Liver (tissue), 9 donors: ENCODE measurements around the gene ANXA6. TPM values are rescaled to one million over a fixed set of nuclear protein-coding genes. Genes with fewer than 3 reads are reported as not detected.

Source experiments
- DNase-seq: peaks from one replicate; pipeline ENCODE4 v3.0.0-alpha.2; 2017; ENCODE audit warnings: low spot score
- H3K27ac ChIP-seq, 2 donors: one replicate each; pipeline ENCODE4 v1.7.0; 2013; ENCODE audit warnings: inconsistent platforms in 2 of 2, low read length in 2 of 2, control low read depth in 1 of 2, low read depth in 1 of 2, mild to moderate bottlenecking in 1 of 2
- H3K27me3 ChIP-seq, 4 donors: one replicate each; pipeline versions ENCODE4 v1.6.1 to v1.7.0; 2013; ENCODE audit warnings: low read length in 3 of 4, inconsistent platforms in 1 of 4, mild to moderate bottlenecking in 1 of 4, moderate library complexity in 1 of 4; ENCODE audit not compliant: control insufficient read depth in 4 of 4, insufficient read depth in 4 of 4
- H3K36me3 ChIP-seq, 4 donors: one replicate each; pipeline versions ENCODE4 v1.6.1 to v1.7.0; 2013; ENCODE audit warnings: low read length in 3 of 4, mild to moderate bottlenecking in 3 of 4, low read depth in 1 of 4, moderate library complexity in 1 of 4; ENCODE audit not compliant: control insufficient read depth in 4 of 4, insufficient read depth in 3 of 4
- H3K4me1 ChIP-seq, 4 donors: one replicate each; pipeline versions ENCODE4 v1.6.1 to v1.7.0; 2013; ENCODE audit warnings: low read length in 3 of 4, mild to moderate bottlenecking in 3 of 4, moderate library complexity in 1 of 4; ENCODE audit not compliant: control insufficient read depth in 4 of 4, insufficient read depth in 4 of 4
- H3K4me3 ChIP-seq, 3 donors: one replicate each; pipeline versions ENCODE4 v1.6.1 to v1.7.0; 2013; ENCODE audit warnings: low read length in 3 of 3, control low read depth in 1 of 3, low read depth in 1 of 3, mild to moderate bottlenecking in 1 of 3
- H3K9ac ChIP-seq, 2 donors: one replicate each; pipeline ENCODE4 v1.7.0; 2013; ENCODE audit warnings: low read length in 2 of 2, mild to moderate bottlenecking in 2 of 2, moderate library complexity in 2 of 2, control low read depth in 1 of 2, low read depth in 1 of 2
- H3K9me3 ChIP-seq, 4 donors: one replicate each; pipeline versions ENCODE4 v1.6.1 to v1.7.0; 2013; ENCODE audit warnings: low read length in 3 of 4; ENCODE audit not compliant: control insufficient read depth in 4 of 4
- ATF3 ChIP-seq: IDR thresholded peaks from 2 replicates; pipeline ENCODE4 v1.6.1; 2016; ENCODE audit warnings: antibody characterized with exemption
- CTCF ChIP-seq: fragments of 150-350 bp; IDR thresholded peaks from 2 replicates; pipeline ENCODE4 v1.5.1; 2017; ENCODE audit warnings: improper control_type of control experiment, low read depth, low read length; ENCODE audit not compliant: missing input control
- EGR1 ChIP-seq, 2 donors: IDR thresholded peaks; 2 replicates each; pipeline ENCODE4 v1.6.1; 2016 to 2018; ENCODE audit warnings: antibody characterized with exemption in 2 of 2, low read depth in 2 of 2
- FOXA1 ChIP-seq: IDR thresholded peaks from 2 replicates; pipeline ENCODE4 v1.6.1; 2016; ENCODE audit warnings: antibody characterized with exemption
- FOXA2 ChIP-seq: IDR thresholded peaks from 2 replicates; pipeline ENCODE4 v1.6.1; 2016; ENCODE audit warnings: antibody characterized with exemption
- GABPA ChIP-seq, 2 donors: IDR thresholded peaks in 1 of 2; conservative IDR thresholded peaks in 1 of 2; 2 replicates each; pipeline ENCODE4 v1.6.1; 2016; ENCODE audit warnings: antibody characterized with exemption in 2 of 2, mild to moderate bottlenecking in 1 of 2, moderate library complexity in 1 of 2
- HNF4A ChIP-seq, 2 donors: conservative IDR thresholded peaks; 2 replicates each; pipeline ENCODE4 v1.6.1; 2016; ENCODE audit warnings: antibody characterized with exemption in 2 of 2, mild to moderate bottlenecking in 2 of 2
- HNF4G ChIP-seq: IDR thresholded peaks from 2 replicates; pipeline ENCODE4 v1.6.1; 2016; ENCODE audit warnings: antibody characterized with exemption
- MAX ChIP-seq: IDR thresholded peaks from 2 replicates; pipeline ENCODE4 v1.6.1; 2016; ENCODE audit warnings: antibody characterized with exemption
- NR2F2 ChIP-seq: IDR thresholded peaks from 2 replicates; pipeline ENCODE4 v1.6.1; 2016; ENCODE audit warnings: antibody characterized with exemption
- RAD21 ChIP-seq, 2 donors: IDR thresholded peaks; 2 replicates each; pipeline ENCODE4 v1.6.1; 2016; ENCODE audit warnings: antibody characterized with exemption in 2 of 2, mild to moderate bottlenecking in 2 of 2
- REST ChIP-seq: IDR thresholded peaks from 2 replicates; pipeline ENCODE4 v1.6.1; 2016; ENCODE audit warnings: antibody characterized with exemption, mild to moderate bottlenecking
- RXRA ChIP-seq, 2 donors: IDR thresholded peaks; 2 replicates each; pipeline ENCODE4 v1.6.1; 2017 to 2018; ENCODE audit warnings: antibody characterized with exemption in 2 of 2, mild to moderate bottlenecking in 1 of 2
- SP1 ChIP-seq: IDR thresholded peaks from 2 replicates; pipeline ENCODE4 v1.6.1; 2018; ENCODE audit warnings: antibody characterized with exemption, mild to moderate bottlenecking
- TAF1 ChIP-seq: conservative IDR thresholded peaks from 2 replicates; pipeline ENCODE4 v1.6.1; 2016; ENCODE audit warnings: antibody characterized with exemption, mild to moderate bottlenecking
- YY1 ChIP-seq: IDR thresholded peaks from 2 replicates; pipeline ENCODE4 v1.6.1; 2016; ENCODE audit warnings: antibody characterized with exemption, mild to moderate bottlenecking
- ZBTB33 ChIP-seq: IDR thresholded peaks from 2 replicates; pipeline ENCODE4 v1.6.1; 2016; ENCODE audit warnings: antibody characterized with exemption
- WGBS: extraction: QIAGEN DNeasy Blood & Tissue Kit; methylation state at CpG from one replicate; pipeline ENCODE4 v1.1.7; 2013; 5-methylcytosine and 5-hydroxymethylcytosine counted together
- polyA plus RNA-seq, 2 donors: library from polyadenylated mRNA; stranded (reverse) in 1 of 2; unstranded in 1 of 2; fragments of 200-250 nt in 1 of 2; fragments of >200 nt in 1 of 2; fragmentation: Nextera tagmentation in 1 of 2; extraction: Ambion mirVana in 1 of 2; gene quantifications; one replicate each; pipeline versions ENCODE4 v1.2.1 to v1.2.3, GENCODE V29; 2013 to 2015
- total RNA-seq, 2 donors: library from RNA; depleted of rRNA; stranded (reverse); fragments of >200 nt; gene quantifications; one replicate each; pipeline ENCODE4 v1.2.3, GENCODE V29; 2014
- donor health status: healthy.
- donor health status: healthy.
- donor health status: healthy.
- donor health status: healthy.
- donor health status: healthy.

The ANXA6 gene
- total and polyA plus RNA-seq, 4 donors = 52.7 to 215 (median 126) TPM

- peaks cover 13 to 26% (median 21%) of the 10 kb centered on the region in 4 donors for H3K4me1 ChIP-seq
- no peak overlapping the region for H3K4me3 ChIP-seq
- no peak for TF ChIP-seq ATF3
- TF ChIP-seq FOXA2 = no peak
- no peak for TF ChIP-seq YY1
- TF ChIP-seq ZBTB33 = no peak
- no peak for TF ChIP-seq MAX
- TF ChIP-seq RXRA (IDR thresholded peaks at IDR 0.05) = no peak
- TF ChIP-seq HNF4A (conservative IDR thresholded peaks at IDR 0.05) = no peak
- TF ChIP-seq HNF4G = no peak
- no peak for TF ChIP-seq RAD21 (IDR thresholded peaks at IDR 0.05)
- TF ChIP-seq TAF1 = no peak
- TF ChIP-seq NR2F2 = no peak
- TF ChIP-seq REST = no peak
- H3K36me3 ChIP-seq = peaks cover 3 to 24% (median 8%) of the 10 kb centered on the region in 4 donors
- H3K27ac ChIP-seq = no peak overlapping the region
- WGBS = 98% methylated on average over 4 of the region's 4 CpGs
- H3K27me3 ChIP-seq = no peaks in the 10 kb centered on the region
- no peaks in the 10 kb centered on the region for H3K9me3 ChIP-seq
- H3K9ac ChIP-seq = no peak overlapping the region
- no peak for DNase-seq
Measured at GRCh38 chr5:151147033-151147432, 10.5 kb downstream of the ANXA6 start.

- DNase-seq = no peak
- Histone ChIP-seq H3K36me3 (peaks cover 6 to 24% (median 10%) of the 10 kb centered on the region in 4 donors), H3K27ac (no peak overlapping the region), H3K4me1 (peaks cover 8 to 18% (median 13%) of the 10 kb centered on the region in 4 donors), H3K9ac (no peak overlapping the region), H3K4me3 (no peak overlapping the region), H3K27me3 (no peaks in the 10 kb centered on the region), H3K9me3 (no peaks in the 10 kb centered on the region)
- TF ChIP-seq NR2F2 (peak; percentile 27), HNF4A (conservative IDR thresholded peaks at IDR 0.05) (peak; percentile 28 to 48), SP1 (no peak)
Measured at GRCh38 chr5:151146061-151146460, 11.5 kb downstream of the ANXA6 start.

- Histone ChIP-seq H3K27me3 (no peaks in the 10 kb centered on the region), H3K27ac (no peak overlapping the region), H3K9me3 (no peaks in the 10 kb centered on the region), H3K4me3 (no peak overlapping the region), H3K9ac (no peak overlapping the region), H3K4me1 (peaks cover 0 to 7% (median 3%) of the 10 kb centered on the region in 4 donors), H3K36me3 (peaks cover 6 to 27% (median 14%) of the 10 kb centered on the region in 4 donors)
- WGBS = 85% methylated on average over 7 of the region's 7 CpGs
- DNase-seq = no peak
- TF ChIP-seq EGR1 (IDR thresholded peaks at IDR 0.05; ENCODE audit: low read depth in 2 of 2) = no peak
- no peak for TF ChIP-seq GABPA (IDR thresholded peaks at IDR 0.05 in 1 of 2, conservative IDR thresholded peaks at IDR 0.05 in 1 of 2)
- no peak for TF ChIP-seq HNF4A (conservative IDR thresholded peaks at IDR 0.05)
- TF ChIP-seq HNF4G = no peak
- no peak for TF ChIP-seq CTCF
- no peak for TF ChIP-seq FOXA1
- no peak for TF ChIP-seq RAD21 (IDR thresholded peaks at IDR 0.05)
- TF ChIP-seq ATF3 = no peak
- TF ChIP-seq RXRA (IDR thresholded peaks at IDR 0.05) = no peak
- no peak for TF ChIP-seq TAF1
Measured at GRCh38 chr5:151144922-151145321, 12.7 kb downstream of the ANXA6 start.
